ENCODE data around the gene GABBR2. TPM values are rescaled to one million over a fixed set of nuclear protein-coding genes. Genes with fewer than 3 reads are reported as not detected.

GABBR2 gene
- total RNA-seq, 4 donors from 2014 or later, result under 0.01 to 0.62 TPM; not detected in 2

- H3K36me3 ChIP-seq, result no peaks in the 10 kb centered on the region
- no peaks in the 10 kb centered on the region for H3K4me1 ChIP-seq
- intact Hi-C loops (cut with DNase I; ENCODE audit: low total_unique reads), result no loop called here
- no peak overlapping the region for H3K4me3 ChIP-seq
- H3K27ac ChIP-seq, result no peak overlapping the region
- H3K9me3 ChIP-seq, result peaks cover 0 to 7% of the 10 kb centered on the region in 2 donors
- DNase-seq, result no peak
- TF ChIP-seq CTCF (IDR thresholded peaks at IDR 0.05), result no peak
- TF ChIP-seq POLR2A (IDR thresholded peaks at IDR 0.05), result no peak
- no peaks in the 10 kb centered on the region for H3K27me3 ChIP-seq
Measured at GRCh38 chr9:98456156-98456613, 252.6 kb downstream of the GABBR2 start.

- H3K4me1 ChIP-seq, result no peaks in the 10 kb centered on the region
- H3K4me3 ChIP-seq, result no peak overlapping the region
- H3K27ac ChIP-seq, result no peak overlapping the region
- TF ChIP-seq CTCF (IDR thresholded peaks at IDR 0.05), result no peak
- TF ChIP-seq POLR2A (IDR thresholded peaks at IDR 0.05), result no peak
- intact Hi-C loops (cut with DNase I; ENCODE audit: low total_unique reads), result no loop called here
- no peaks in the 10 kb centered on the region for H3K36me3 ChIP-seq
- H3K9me3 ChIP-seq, result peaks cover 0 to 3% of the 10 kb centered on the region in 2 donors
- H3K27me3 ChIP-seq, result no peaks in the 10 kb centered on the region
- no peak for DNase-seq
Measured at GRCh38 chr9:98455256-98456155, 253.2 kb downstream of the GABBR2 start.

- no peaks in the 10 kb centered on the region for H3K9me3 ChIP-seq
- H3K27me3 ChIP-seq, result no peaks in the 10 kb centered on the region
- H3K4me3 ChIP-seq, result no peak overlapping the region
- H3K4me1 ChIP-seq, result no peaks in the 10 kb centered on the region
- no peaks in the 10 kb centered on the region for H3K36me3 ChIP-seq
- DNase-seq, result no peak
- H3K27ac ChIP-seq, result no peak overlapping the region
- intact Hi-C loops (cut with DNase I; ENCODE audit: low total_unique reads), result no loop called here
- no peak for TF ChIP-seq CTCF (IDR thresholded peaks at IDR 0.05)
- TF ChIP-seq POLR2A (IDR thresholded peaks at IDR 0.05), result no peak
Measured at GRCh38 chr9:98453589-98454311, 255.0 kb downstream of the GABBR2 start.

GRCh38 chr9:98451576-98451975, 257.2 kb downstream of the GABBR2 start:
- DNase-seq, result no peak
- H3K4me3 ChIP-seq, result no peak overlapping the region
- intact Hi-C loops (cut with DNase I; ENCODE audit: low total_unique reads), result no loop called here
- H3K36me3 ChIP-seq, result no peaks in the 10 kb centered on the region
- H3K27me3 ChIP-seq, result no peaks in the 10 kb centered on the region
- TF ChIP-seq CTCF (IDR thresholded peaks at IDR 0.05) (no peak), POLR2A (IDR thresholded peaks at IDR 0.05) (no peak)
- no peaks in the 10 kb centered on the region for H3K9me3 ChIP-seq
- no peaks in the 10 kb centered on the region for H3K4me1 ChIP-seq
- no peak overlapping the region for H3K27ac ChIP-seq

- H3K4me3 ChIP-seq, result no peak overlapping the region
- intact Hi-C loops (cut with DNase I; ENCODE audit: low total_unique reads), result no loop called here
- no peaks in the 10 kb centered on the region for H3K36me3 ChIP-seq
- no peaks in the 10 kb centered on the region for H3K9me3 ChIP-seq
- no peak for TF ChIP-seq CTCF (IDR thresholded peaks at IDR 0.05)
- TF ChIP-seq POLR2A (IDR thresholded peaks at IDR 0.05), result no peak
- no peaks in the 10 kb centered on the region for H3K27me3 ChIP-seq
- DNase-seq, result no peak
- H3K4me1 ChIP-seq, result no peaks in the 10 kb centered on the region
- no peak overlapping the region for H3K27ac ChIP-seq
Measured at GRCh38 chr9:98450496-98450895, 258.2 kb downstream of the GABBR2 start.

Data from uterus (tissue), 4 donors.